Measurements from ENCODE around the gene MAP3K5. TPM values are rescaled to one million over a fixed set of nuclear protein-coding genes. Genes with fewer than 3 reads are reported as not detected.

Gene MAP3K5
- total and polyA plus RNA-seq, 2 of the 8 experiments (the other 6 are each of a cell fraction or from before 2014, with no cell fraction given), result 0.63 to 2.6 TPM

- TF ChIP-seq CHD7 (IDR thresholded peaks at IDR 0.05; ENCODE audit: insufficient replicate concordance, low read length) (no peak), CTBP2 (IDR thresholded peaks at IDR 0.05; ENCODE audit: borderline replicate concordance, insufficient read depth, insufficient read length, low read length) (no peak), TAF1 (IDR thresholded peaks at IDR 0.05; ENCODE audit: low read depth, low read length) (no peak), POLR2A (IDR thresholded peaks at IDR 0.05; ENCODE audit: control extremely low read depth in 1 of 2, low read depth in 2 of 2, low read length in 2 of 2) (no peak)
Measured at GRCh38 chr6:136684466-136684865, 107.8 kb downstream of the MAP3K5 start (continued).

All from H1 (cell line).